SU-DHL-6 (cell line): ENCODE measurements around the gene AMPD3.

ENCODE experiments used
- EZH2phosphoT487 ChIP-seq: fragments of 200-600 bp; sonication (generic), shearing (Covaris generic); conservative IDR thresholded peaks from 2 replicates; pipeline ENCODE4 v1.6.1; 2018; ENCODE audit warnings: mild to moderate bottlenecking, antibody characterized with exemption, low read length, moderate library complexity, mixed read lengths
- TF ChIP-seq, protein P1 (sequence below): fragments of 200-600 bp; sonication (generic); IDR thresholded peaks from one replicate; pipeline ENCODE4 v1.5.1; 2017; ENCODE audit warnings: antibody characterized with exemption, mild to moderate bottlenecking, low read length, moderate library complexity; ENCODE audit not compliant: insufficient read depth, poor library complexity, severe bottlenecking

GRCh38 chr11:10486161-10486840 lies 31.2 kb downstream of the AMPD3 start:
- TF ChIP-seq, protein P1, sequence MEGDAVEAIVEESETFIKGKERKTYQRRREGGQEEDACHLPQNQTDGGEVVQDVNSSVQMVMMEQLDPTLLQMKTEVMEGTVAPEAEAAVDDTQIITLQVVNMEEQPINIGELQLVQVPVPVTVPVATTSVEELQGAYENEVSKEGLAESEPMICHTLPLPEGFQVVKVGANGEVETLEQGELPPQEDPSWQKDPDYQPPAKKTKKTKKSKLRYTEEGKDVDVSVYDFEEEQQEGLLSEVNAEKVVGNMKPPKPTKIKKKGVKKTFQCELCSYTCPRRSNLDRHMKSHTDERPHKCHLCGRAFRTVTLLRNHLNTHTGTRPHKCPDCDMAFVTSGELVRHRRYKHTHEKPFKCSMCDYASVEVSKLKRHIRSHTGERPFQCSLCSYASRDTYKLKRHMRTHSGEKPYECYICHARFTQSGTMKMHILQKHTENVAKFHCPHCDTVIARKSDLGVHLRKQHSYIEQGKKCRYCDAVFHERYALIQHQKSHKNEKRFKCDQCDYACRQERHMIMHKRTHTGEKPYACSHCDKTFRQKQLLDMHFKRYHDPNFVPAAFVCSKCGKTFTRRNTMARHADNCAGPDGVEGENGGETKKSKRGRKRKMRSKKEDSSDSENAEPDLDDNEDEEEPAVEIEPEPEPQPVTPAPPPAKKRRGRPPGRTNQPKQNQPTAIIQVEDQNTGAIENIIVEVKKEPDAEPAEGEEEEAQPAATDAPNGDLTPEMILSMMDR = no peak
- no peak for TF ChIP-seq EZH2phosphoT487
